SK-N-SH treated with all-trans-retinoic acid at 6 μM for 48 hours (cell line): ENCODE measurements around the gene CCDC167.

Experiments
- CREB5 ChIP-seq: fragments of 250-450 bp; sonication (Bioruptor Pico); IDR thresholded peaks from 2 replicates; pipeline ENCODE4 v1.5.1; 2020; ENCODE audit warnings: low read depth, mild to moderate bottlenecking, moderate library complexity
- CSDC2 ChIP-seq: fragments of 250-450 bp; sonication (Bioruptor Pico); IDR thresholded peaks from 2 replicates; pipeline ENCODE4 v1.5.0; 2020; ENCODE audit warnings: mild to moderate bottlenecking, moderate library complexity
- CSRNP3 ChIP-seq: fragments of 250-450 bp; sonication (Bioruptor Pico); IDR thresholded peaks from 2 replicates; pipeline ENCODE4 v1.5.1; 2021; ENCODE audit warnings: mild to moderate bottlenecking, moderate library complexity
- ISL1 ChIP-seq: fragments of 250-450 bp; sonication (Bioruptor Pico); IDR thresholded peaks from 2 replicates; pipeline ENCODE4 v2.1.2; 2022; ENCODE audit warnings: mild to moderate bottlenecking, moderate library complexity
- POU6F1 ChIP-seq: fragments of 250-450 bp; sonication (Bioruptor Pico); IDR thresholded peaks from 2 replicates; pipeline ENCODE4 v1.8.0; 2021; ENCODE audit warnings: low read depth, mild to moderate bottlenecking, moderate library complexity, borderline replicate concordance
- PPARA ChIP-seq: fragments of 250-450 bp; sonication (Bioruptor Pico); IDR thresholded peaks from 2 replicates; pipeline ENCODE4 v1.5.0; 2020; ENCODE audit warnings: mild to moderate bottlenecking, borderline replicate concordance
- RARB ChIP-seq: fragments of 250-450 bp; sonication (Bioruptor Pico); IDR thresholded peaks from 2 replicates; pipeline ENCODE4 v1.8.0; 2021; ENCODE audit warnings: mild to moderate bottlenecking, moderate library complexity
- TSHZ2 ChIP-seq: fragments of 250-450 bp; sonication (Bioruptor Pico); IDR thresholded peaks from 2 replicates; pipeline ENCODE4 v1.5.0; 2020; ENCODE audit warnings: mild to moderate bottlenecking, moderate library complexity
- ZFP3 ChIP-seq: fragments of 250-450 bp; sonication (Bioruptor Pico); IDR thresholded peaks from 2 replicates; pipeline ENCODE4 v1.5.0; 2020; ENCODE audit warnings: mild to moderate bottlenecking, moderate library complexity
- ZFP30 ChIP-seq: fragments of 450-650 bp; formaldehyde crosslinking; IDR thresholded peaks from 2 replicates; pipeline ENCODE4 v1.5.0; 2022; ENCODE audit warnings: mild to moderate bottlenecking, moderate library complexity
- ZNF565 ChIP-seq: fragments of 450-650 bp; formaldehyde crosslinking; conservative IDR thresholded peaks from 2 replicates; pipeline ENCODE4 v1.5.0; 2020; ENCODE audit warnings: low read depth, mild to moderate bottlenecking, moderate library complexity
- ZNF8 ChIP-seq: fragments of 450-650 bp; formaldehyde crosslinking; IDR thresholded peaks from 2 replicates; pipeline ENCODE4 v1.5.0; 2020; ENCODE audit warnings: mild to moderate bottlenecking, moderate library complexity

GRCh38 chr6:37502703-37503291 lies 3.1 kb upstream of the CCDC167 start:
- TF ChIP-seq ISL1 (CRISPR knock-in tag) (no peak), POU6F1 (CRISPR knock-in tag) (no peak), ZFP3 (CRISPR knock-in tag) (no peak), ZFP30 (CRISPR knock-in tag) (no peak), ZNF565 (CRISPR knock-in tag) (no peak), CSRNP3 (CRISPR knock-in tag) (no peak), RARB (CRISPR knock-in tag) (no peak), PPARA (no peak), CREB5 (no peak), ZNF8 (CRISPR knock-in tag) (no peak), TSHZ2 (no peak), CSDC2 (CRISPR knock-in tag) (no peak)
